Lower leg skin (tissue), 3 donors: Measurements from ENCODE around the gene UBE3D.

Experiments used
- CTCF ChIP-seq, 3 donors: fragments of 450-650 bp; IDR thresholded peaks; one replicate each; pipeline ENCODE4 v1.5.1; 2016; ENCODE audit warnings: antibody characterized with exemption in 3 of 3, mild to moderate bottlenecking in 3 of 3, moderate library complexity in 2 of 3
- POLR2A ChIP-seq, 2 donors: fragments of 450-650 bp; IDR thresholded peaks; one replicate each; pipeline ENCODE4 v1.6.1; 2016 to 2017; ENCODE audit warnings: antibody characterized with exemption in 2 of 2, mild to moderate bottlenecking in 1 of 2, moderate library complexity in 1 of 2

- TF ChIP-seq CTCF (IDR thresholded peaks at IDR 0.05) = no peak
- no peak for TF ChIP-seq POLR2A (IDR thresholded peaks at IDR 0.05)
Measured at GRCh38 chr6:83053678-83054077, 12.0 kb downstream of the UBE3D start.
